AG04449 (cell line): ENCODE results near the gene TNIP1.

ENCODE experiments used
- CTCF ChIA-PET: fragments of 350-600 bp; formaldehyde crosslinking; extraction: SDS; loops from one replicate; lab custom pipeline; 2021; ENCODE audit warnings: antibody characterized with exemption; lab: Yijun Ruan, JAX
- POLR2A ChIA-PET: fragments of 400-600, 350-600 bp; formaldehyde crosslinking; extraction: SDS; loops from one replicate; lab custom pipeline; 2020; ENCODE audit warnings: antibody characterized with exemption, inconsistent platforms; lab: Yijun Ruan, JAX
- DNase-seq: peaks from one replicate; pipeline ENCODE4 v3.0.0-alpha.2; 2010; ENCODE audit warnings: low read depth, low spot score
- H3K4me3 ChIP-seq: 2 replicates; pipeline ENCODE4 v1.5.1; 2011; ENCODE audit warnings: low read depth, mild to moderate bottlenecking, control low read depth, low read length
- TF ChIP-seq, protein P1 (sequence below): IDR thresholded peaks from one replicate; pipeline ENCODE4 v1.5.1; 2011; ENCODE audit warnings: mild to moderate bottlenecking, moderate library complexity, low read length, control low read depth, inconsistent platforms; ENCODE audit not compliant: insufficient read depth; ENCODE audit errors: missing control alignments

The TNIP1 gene

DNA sequence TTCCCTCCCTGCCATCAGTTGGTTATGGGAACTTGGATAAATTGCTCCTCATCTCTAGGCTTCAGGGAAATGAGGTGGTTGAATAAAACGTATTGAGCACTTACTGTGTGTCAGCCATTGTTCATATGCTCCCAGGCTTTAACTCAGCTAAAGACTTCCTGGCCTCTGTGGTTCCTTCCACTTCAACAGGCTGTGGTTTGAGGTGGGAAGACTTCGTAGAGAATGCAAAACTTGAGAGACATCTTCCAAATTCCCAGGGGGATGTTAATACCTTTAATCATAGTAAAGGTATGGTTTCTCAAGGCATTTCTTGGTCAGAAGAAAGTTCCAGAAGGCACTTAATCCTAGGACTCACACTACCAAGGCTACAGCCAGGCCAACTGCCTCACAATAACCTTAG lies 62.0 kb downstream of the TNIP1 start:
- ChIA-PET CTCF (no interaction called here), POLR2A (no interaction called here)

DNA sequence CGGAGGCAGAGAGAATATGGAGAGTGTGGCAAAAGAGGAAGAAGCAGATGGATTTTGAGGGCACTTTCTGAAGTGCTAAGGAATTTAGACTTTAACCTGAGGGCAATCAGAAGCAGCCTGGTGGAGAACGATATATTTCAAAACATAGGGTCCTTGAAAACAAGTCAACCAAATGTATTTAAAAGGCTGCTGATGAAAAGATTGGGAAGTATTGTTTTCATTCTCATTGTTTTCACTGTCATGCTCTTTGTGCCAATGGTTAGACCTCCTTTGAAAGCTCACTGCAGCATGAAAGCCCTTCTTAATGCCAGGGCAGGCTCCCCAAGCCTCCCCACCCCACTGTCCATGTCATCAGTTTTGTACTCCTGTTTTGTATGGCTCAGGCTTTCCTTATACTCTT lies 62.9 kb downstream of the TNIP1 start:
- TF ChIP-seq, protein P1, sequence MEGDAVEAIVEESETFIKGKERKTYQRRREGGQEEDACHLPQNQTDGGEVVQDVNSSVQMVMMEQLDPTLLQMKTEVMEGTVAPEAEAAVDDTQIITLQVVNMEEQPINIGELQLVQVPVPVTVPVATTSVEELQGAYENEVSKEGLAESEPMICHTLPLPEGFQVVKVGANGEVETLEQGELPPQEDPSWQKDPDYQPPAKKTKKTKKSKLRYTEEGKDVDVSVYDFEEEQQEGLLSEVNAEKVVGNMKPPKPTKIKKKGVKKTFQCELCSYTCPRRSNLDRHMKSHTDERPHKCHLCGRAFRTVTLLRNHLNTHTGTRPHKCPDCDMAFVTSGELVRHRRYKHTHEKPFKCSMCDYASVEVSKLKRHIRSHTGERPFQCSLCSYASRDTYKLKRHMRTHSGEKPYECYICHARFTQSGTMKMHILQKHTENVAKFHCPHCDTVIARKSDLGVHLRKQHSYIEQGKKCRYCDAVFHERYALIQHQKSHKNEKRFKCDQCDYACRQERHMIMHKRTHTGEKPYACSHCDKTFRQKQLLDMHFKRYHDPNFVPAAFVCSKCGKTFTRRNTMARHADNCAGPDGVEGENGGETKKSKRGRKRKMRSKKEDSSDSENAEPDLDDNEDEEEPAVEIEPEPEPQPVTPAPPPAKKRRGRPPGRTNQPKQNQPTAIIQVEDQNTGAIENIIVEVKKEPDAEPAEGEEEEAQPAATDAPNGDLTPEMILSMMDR = no peak
- CTCF ChIA-PET = no interaction called here
- H3K4me3 ChIP-seq = no peak overlapping the region
- POLR2A ChIA-PET = no interaction called here
- no peak for DNase-seq

More for the DNA sequence above, 62.0 kb downstream of the TNIP1 start:
- DNase-seq = no peak
- H3K4me3 ChIP-seq = no peak overlapping the region
- TF ChIP-seq, protein P1 = no peak

DNA sequence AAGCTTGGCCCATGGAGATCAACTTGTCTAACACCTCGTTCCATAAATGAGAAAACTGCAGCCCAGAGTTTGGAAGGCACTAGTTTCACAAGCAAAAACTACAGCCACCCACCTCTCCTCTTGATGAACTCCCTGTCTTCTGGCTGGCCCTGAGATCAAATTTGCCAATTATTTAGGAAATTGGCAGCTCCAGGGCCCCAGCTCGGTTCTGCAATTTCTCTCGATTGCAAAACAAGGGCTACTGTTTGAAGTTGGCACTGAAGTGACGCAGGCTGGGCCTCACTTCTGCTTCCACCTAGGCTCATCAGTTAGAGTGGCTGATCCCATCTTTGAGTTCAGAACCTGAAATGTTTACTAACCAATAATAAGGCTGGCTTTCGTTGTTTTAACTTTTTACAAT lies 64.1 kb downstream of the TNIP1 start:
- no peak overlapping the region for H3K4me3 ChIP-seq
- ChIA-PET CTCF (interaction anchor here (0.9 to 2.1 kb wide), 2 partner anchors 99 to 148 kb away, joined by 3 to 4 read pairs; no protein-coding TSS in a partner anchor), POLR2A (no interaction called here)
- DNase-seq = no peak
- TF ChIP-seq, protein P1 = no peak

GRCh38 chr5:151015974-151016587 lies 64.8 kb downstream of the TNIP1 start:
- CTCF ChIA-PET = interaction anchor here (0.8 to 2.1 kb wide), 4 partner anchors 12 to 149 kb away, joined by 3 to 4 read pairs (median 4); no protein-coding TSS in a partner anchor
- POLR2A ChIA-PET = no interaction called here

GRCh38 chr5:151014680-151015343 lies 66.0 kb downstream of the TNIP1 start:
- H3K4me3 ChIP-seq = no peak overlapping the region
- ChIA-PET CTCF (interaction anchor here (1.2 to 2.1 kb wide), 3 partner anchors 11 to 150 kb away, joined by 4 read pairs; no protein-coding TSS in a partner anchor), POLR2A (no interaction called here)
- no peak for DNase-seq
- TF ChIP-seq, protein P1 = no peak

More at GRCh38 chr5:151015974-151016587, 64.8 kb downstream of the TNIP1 start:
- no peak for DNase-seq
- H3K4me3 ChIP-seq = no peak overlapping the region
- TF ChIP-seq, protein P1 = no peak

GRCh38 chr5:151012862-151013261 lies 68.0 kb downstream of the TNIP1 start:
- POLR2A ChIA-PET = no interaction called here
- no peak overlapping the region for H3K4me3 ChIP-seq
- no peak for DNase-seq
- TF ChIP-seq, protein P1 = no peak
- CTCF ChIA-PET = interaction anchor here (1.4 to 1.6 kb wide), 2 partner anchors 11 to 35 kb away, joined by 5 to 6 read pairs; no protein-coding TSS in a partner anchor
